Activated CD4-positive, alpha-beta memory T cell treated with anti-CD3 and anti-CD28 coated beads for 36 hours (primary cell): ENCODE data around the gene RALGPS1. TPM values are rescaled to one million over a fixed set of nuclear protein-coding genes. Genes with fewer than 3 reads are reported as not detected.

ENCODE experiments used
- CTCF ChIA-PET: fragments of 350-600 bp; sonication (Branson Sonifier 250); formaldehyde crosslinking; loops from one replicate; lab custom pipeline; 2021; ENCODE audit warnings: antibody characterized with exemption, inconsistent platforms; lab: Charles Lee
- POLR2A ChIA-PET: fragments of 350-600 bp; sonication (Branson Sonifier 250); formaldehyde crosslinking; loops from one replicate; lab custom pipeline; 2021; ENCODE audit warnings: antibody characterized with exemption; lab: Charles Lee
- DNase-seq: peaks from one replicate; pipeline ENCODE4 v3.0.0-alpha.2; 2020
- H3K27ac Mint-ChIP-seq: one replicate; pipeline ENCODE4 v1.8.0; 2021; ENCODE audit warnings: mixed read lengths
- H3K27me3 Mint-ChIP-seq: one replicate; pipeline ENCODE4 v1.8.0; 2021; ENCODE audit warnings: mixed read lengths
- H3K36me3 Mint-ChIP-seq: one replicate; pipeline ENCODE4 v1.8.0; 2021; ENCODE audit warnings: mixed read lengths
- H3K4me1 Mint-ChIP-seq: one replicate; pipeline ENCODE4 v1.8.0; 2021; ENCODE audit warnings: low read depth, mixed read lengths
- H3K4me3 Mint-ChIP-seq: one replicate; pipeline ENCODE4 v1.8.0; 2021; ENCODE audit warnings: mild to moderate bottlenecking, mixed read lengths
- H3K9me3 Mint-ChIP-seq: one replicate; pipeline ENCODE4 v1.8.0; 2021; ENCODE audit warnings: mixed read lengths
- intact Hi-C: fragments of 100-400 bp; cut with micrococcal nuclease; formaldehyde crosslinking; loops from one replicate; pipeline ENCODE4 v1.15.1; 2023
- total RNA-seq, 2 experiments: library from RNA; stranded (reverse); gene quantifications; one replicate each; pipeline ENCODE4 v1.2.3, GENCODE V29; 2021

RALGPS1 gene
- total RNA-seq, 2 experiments from 2014 or later, result 2.1 to 3.1 TPM

DNA sequence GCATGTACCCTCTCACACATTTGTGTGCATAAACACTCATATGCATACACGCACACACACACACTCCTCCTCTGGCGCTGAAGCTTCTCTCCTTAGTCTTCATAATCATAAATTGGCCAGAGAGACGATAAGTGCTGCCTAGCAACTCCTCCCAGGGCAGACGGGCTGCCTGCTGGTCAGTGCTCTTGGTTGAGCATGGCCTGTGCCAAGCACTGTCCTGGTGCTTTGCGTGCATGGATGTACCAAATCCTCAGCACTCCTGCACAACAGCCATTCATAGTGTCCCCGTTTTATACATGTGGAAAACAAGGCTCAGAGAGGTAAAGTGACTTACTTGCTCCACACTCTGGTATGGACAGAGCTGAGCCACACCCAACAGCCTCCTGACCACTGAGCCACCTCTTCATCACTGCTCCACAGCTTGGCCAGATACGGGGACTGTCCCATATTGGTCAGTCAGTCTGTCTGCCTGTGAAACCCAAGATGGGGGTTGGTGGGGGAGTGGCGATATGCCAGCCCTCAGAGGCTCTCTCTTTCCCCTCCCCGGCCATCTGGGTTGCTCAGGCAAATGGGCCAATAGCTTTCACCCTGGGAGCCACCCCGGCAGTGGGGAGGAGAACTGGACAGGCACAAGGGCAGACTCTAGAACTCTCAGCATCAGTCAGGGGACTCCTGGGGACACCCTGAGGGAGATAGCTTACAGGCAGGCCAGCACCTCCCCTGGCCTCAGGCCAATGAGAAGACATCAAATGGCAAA is 285.7 kb downstream of the RALGPS1 start:
- DNase-seq, result no peak
- peaks cover 7% of the 10 kb centered on the region for H3K4me1 Mint-ChIP-seq
- no peaks in the 10 kb centered on the region for H3K9me3 Mint-ChIP-seq
- no peak overlapping the region for H3K4me3 Mint-ChIP-seq
- CTCF ChIA-PET, result interaction anchor here (0.6 to 9.5 kb wide), 7 partner anchors 14 to 260 kb away, joined by 3 to 148 read pairs (median 5); no protein-coding TSS in a partner anchor
- H3K27me3 Mint-ChIP-seq, result no peaks in the 10 kb centered on the region
- POLR2A ChIA-PET, result no interaction called here
- H3K27ac Mint-ChIP-seq, result no peak overlapping the region
- intact Hi-C loops, result no loop called here
- H3K36me3 Mint-ChIP-seq, result no peaks in the 10 kb centered on the region

GRCh38 chr9:127201071-127201541 is 286.5 kb downstream of the RALGPS1 start:
- intact Hi-C loops, result no loop called here
- Mint-ChIP-seq H3K4me3 (no peak overlapping the region), H3K36me3 (no peaks in the 10 kb centered on the region), H3K9me3 (no peaks in the 10 kb centered on the region), H3K27me3 (no peaks in the 10 kb centered on the region), H3K27ac (no peak overlapping the region), H3K4me1 (peaks cover 7% of the 10 kb centered on the region)
- CTCF ChIA-PET, result interaction anchor here (0.6 to 9.5 kb wide), 6 partner anchors 13 to 261 kb away, joined by 3 to 148 read pairs (median 5); no protein-coding TSS in a partner anchor
- DNase-seq, result no peak
- POLR2A ChIA-PET, result no interaction called here

DNA sequence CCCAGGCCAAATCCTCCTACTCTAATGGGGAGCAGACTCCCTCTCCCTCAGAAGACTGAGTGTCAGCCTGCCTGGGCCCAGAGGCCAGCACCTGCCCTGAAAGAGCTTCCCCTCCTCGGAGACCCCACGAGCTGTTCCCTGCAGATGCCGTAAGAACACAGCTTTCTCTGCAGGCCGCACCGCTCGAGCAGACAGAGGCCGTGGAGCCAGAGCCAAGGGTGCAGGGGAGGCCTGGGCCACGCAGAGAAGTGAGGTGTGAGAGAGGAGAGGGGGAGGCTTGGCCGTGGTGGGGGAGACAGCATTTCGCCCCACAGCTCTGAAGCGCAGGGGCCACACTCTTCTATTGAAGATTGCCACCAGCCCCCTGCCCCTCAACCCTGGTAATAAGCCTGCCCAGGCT is 287.1 kb downstream of the RALGPS1 start:
- Mint-ChIP-seq H3K36me3 (no peaks in the 10 kb centered on the region), H3K4me1 (peaks cover 7% of the 10 kb centered on the region), H3K27me3 (no peaks in the 10 kb centered on the region), H3K27ac (no peak overlapping the region), H3K9me3 (no peaks in the 10 kb centered on the region), H3K4me3 (no peak overlapping the region)
- no peak for DNase-seq
- intact Hi-C loops, result no loop called here
- CTCF ChIA-PET, result interaction anchor here (0.9 to 9.5 kb wide), 4 partner anchors 13 to 261 kb away, joined by 5 to 148 read pairs (median 19); no protein-coding TSS in a partner anchor
- POLR2A ChIA-PET, result no interaction called here

- DNase-seq, result no peak
- H3K27ac Mint-ChIP-seq, result no peak overlapping the region
- no peaks in the 10 kb centered on the region for H3K9me3 Mint-ChIP-seq
- ChIA-PET POLR2A (no interaction called here), CTCF (interaction anchor here (0.9 to 9.5 kb wide), 3 partner anchors 12 to 262 kb away, joined by 5 to 148 read pairs (median 5); no protein-coding TSS in a partner anchor)
- intact Hi-C loops, result no loop called here
- H3K36me3 Mint-ChIP-seq, result no peaks in the 10 kb centered on the region
- H3K4me3 Mint-ChIP-seq, result no peak overlapping the region
- H3K4me1 Mint-ChIP-seq, result peaks cover 7% of the 10 kb centered on the region
- H3K27me3 Mint-ChIP-seq, result no peaks in the 10 kb centered on the region
These were observed 288.0 kb downstream of the RALGPS1 start for GRCh38 chr9:127202461-127203169.

GRCh38 chr9:127203681-127204327 is 289.2 kb downstream of the RALGPS1 start:
- CTCF ChIA-PET, result interaction anchor here (0.7 to 2.2 kb wide), 2 partner anchors 264 to 560 kb away, joined by 5 to 13 read pairs; no protein-coding TSS in a partner anchor
- H3K9me3 Mint-ChIP-seq, result no peaks in the 10 kb centered on the region
- DNase-seq, result no peak
- no peaks in the 10 kb centered on the region for H3K36me3 Mint-ChIP-seq
- no peaks in the 10 kb centered on the region for H3K27me3 Mint-ChIP-seq
- H3K4me1 Mint-ChIP-seq, result peaks cover 1% of the 10 kb centered on the region
- no peak overlapping the region for H3K27ac Mint-ChIP-seq
- intact Hi-C loops, result no loop called here
- no peak overlapping the region for H3K4me3 Mint-ChIP-seq
- POLR2A ChIA-PET, result no interaction called here

GRCh38 chr9:127204771-127205470 is 290.3 kb downstream of the RALGPS1 start:
- H3K4me3 Mint-ChIP-seq, result no peak overlapping the region

DNA sequence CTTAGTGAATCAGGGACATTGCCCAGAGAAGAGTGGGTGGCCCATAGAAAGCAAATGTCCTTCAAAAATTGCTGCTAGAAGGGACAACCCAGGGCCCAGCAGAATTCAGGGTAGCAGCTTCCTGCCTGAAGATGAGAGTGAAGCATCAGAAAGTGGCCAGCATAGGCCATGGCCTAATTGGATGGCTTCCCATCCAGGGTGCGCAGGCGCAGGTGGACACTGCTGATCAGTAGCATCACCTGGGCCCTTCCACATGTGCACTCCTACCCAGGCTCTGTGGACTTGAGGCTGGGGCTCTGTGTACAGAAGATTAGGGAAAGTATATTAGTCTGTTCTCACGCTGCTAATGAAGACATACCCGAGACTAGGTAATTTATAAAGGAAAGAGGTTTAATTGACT is 291.4 kb downstream of the RALGPS1 start:
- DNase-seq, result no peak
- H3K27me3 Mint-ChIP-seq, result no peaks in the 10 kb centered on the region
- H3K36me3 Mint-ChIP-seq, result no peaks in the 10 kb centered on the region
- CTCF ChIA-PET, result interaction anchor here (1.0 kb wide), 1 partner anchor 11 kb away, joined by 3 read pairs; no protein-coding TSS in a partner anchor
- POLR2A ChIA-PET, result no interaction called here
- no peaks in the 10 kb centered on the region for H3K9me3 Mint-ChIP-seq
- H3K4me1 Mint-ChIP-seq, result no peaks in the 10 kb centered on the region
- intact Hi-C loops, result no loop called here
- H3K4me3 Mint-ChIP-seq, result no peak overlapping the region
- no peak overlapping the region for H3K27ac Mint-ChIP-seq

More at GRCh38 chr9:127204771-127205470, 290.3 kb downstream of the RALGPS1 start:
- Mint-ChIP-seq H3K4me1 (no peaks in the 10 kb centered on the region), H3K27me3 (no peaks in the 10 kb centered on the region), H3K36me3 (no peaks in the 10 kb centered on the region), H3K9me3 (no peaks in the 10 kb centered on the region), H3K27ac (no peak overlapping the region)
- no peak for DNase-seq
- intact Hi-C loops, result no loop called here
- POLR2A ChIA-PET, result no interaction called here
- CTCF ChIA-PET, result interaction anchor here (1.0 to 2.2 kb wide), 2 partner anchors 10 to 265 kb away, joined by 3 to 13 read pairs; no protein-coding TSS in a partner anchor

GRCh38 chr9:127206666-127207065 is 292.1 kb downstream of the RALGPS1 start:
- Mint-ChIP-seq H3K27me3 (no peaks in the 10 kb centered on the region), H3K36me3 (no peaks in the 10 kb centered on the region), H3K9me3 (no peaks in the 10 kb centered on the region), H3K4me1 (no peaks in the 10 kb centered on the region), H3K27ac (no peak overlapping the region), H3K4me3 (no peak overlapping the region)
- ChIA-PET CTCF (no interaction called here), POLR2A (no interaction called here)
- no peak for DNase-seq
- intact Hi-C loops, result no loop called here

GRCh38 chr9:127207734-127208410 is 293.3 kb downstream of the RALGPS1 start:
- Mint-ChIP-seq H3K36me3 (no peaks in the 10 kb centered on the region), H3K4me3 (no peak overlapping the region), H3K9me3 (no peaks in the 10 kb centered on the region), H3K4me1 (no peaks in the 10 kb centered on the region), H3K27me3 (no peaks in the 10 kb centered on the region), H3K27ac (no peak overlapping the region)
- no peak for DNase-seq
- ChIA-PET POLR2A (no interaction called here), CTCF (no interaction called here)
- intact Hi-C loops, result no loop called here

DNA sequence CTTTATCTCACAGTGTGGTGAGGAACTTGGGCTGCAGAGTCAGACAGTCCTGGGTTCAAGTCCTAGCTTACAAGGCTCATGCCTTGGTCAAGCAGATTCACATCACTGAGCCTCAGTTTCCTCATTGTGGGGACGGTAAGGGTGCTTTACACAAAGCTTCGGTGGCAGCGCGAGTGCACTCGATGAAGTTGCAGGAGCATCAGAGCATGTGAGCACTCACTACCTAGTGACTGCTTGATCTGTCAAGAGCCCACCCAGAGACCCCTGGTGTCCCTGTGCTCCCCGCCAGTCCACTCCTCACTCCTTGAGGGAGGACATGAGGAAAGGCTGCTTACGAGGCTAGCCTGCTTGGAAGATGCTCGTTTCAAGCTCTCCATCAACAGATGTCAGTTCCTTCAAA is 293.8 kb downstream of the RALGPS1 start:
- H3K9me3 Mint-ChIP-seq, result no peaks in the 10 kb centered on the region
- ChIA-PET POLR2A (no interaction called here), CTCF (no interaction called here)
- no peaks in the 10 kb centered on the region for H3K4me1 Mint-ChIP-seq
- no peaks in the 10 kb centered on the region for H3K36me3 Mint-ChIP-seq
- H3K4me3 Mint-ChIP-seq, result no peak overlapping the region
- H3K27me3 Mint-ChIP-seq, result no peaks in the 10 kb centered on the region
- H3K27ac Mint-ChIP-seq, result no peak overlapping the region
- intact Hi-C loops, result no loop called here
- DNase-seq, result no peak

DNA sequence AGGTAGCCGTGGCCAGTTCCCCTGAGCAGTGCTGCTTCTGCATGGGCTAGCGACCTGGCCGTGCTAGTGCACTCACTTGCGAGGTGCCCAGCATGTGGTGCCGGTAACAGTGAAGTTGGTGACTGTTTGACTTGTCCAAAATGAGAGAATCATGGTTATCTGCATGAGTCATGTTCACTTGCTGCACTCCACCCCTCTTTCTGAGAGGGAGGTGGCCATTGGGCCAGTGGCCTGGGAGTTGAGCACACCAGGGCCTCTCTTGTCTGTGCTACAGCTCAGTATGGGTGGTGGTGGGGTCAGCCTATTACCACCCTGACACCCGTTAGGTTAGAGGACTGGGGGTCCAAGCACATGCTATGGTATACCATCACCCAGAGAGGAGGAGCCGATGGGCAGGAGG is 294.6 kb downstream of the RALGPS1 start:
- Mint-ChIP-seq H3K36me3 (no peaks in the 10 kb centered on the region), H3K9me3 (no peaks in the 10 kb centered on the region), H3K4me1 (no peaks in the 10 kb centered on the region), H3K27me3 (no peaks in the 10 kb centered on the region), H3K4me3 (no peak overlapping the region), H3K27ac (no peak overlapping the region)
- no peak for DNase-seq
- ChIA-PET POLR2A (no interaction called here), CTCF (no interaction called here)
- intact Hi-C loops, result no loop called here
